ENCODE measurements around the gene ACSS1. TPM values are rescaled to one million over a fixed set of nuclear protein-coding genes. Genes with fewer than 3 reads are reported as not detected.

Gene ACSS1
- total RNA-seq, 1 donor = 1.4 TPM

GRCh38 chr20:24969186-24970029 is 88.5 kb downstream of the ACSS1 start:
- Histone ChIP-seq H3K27me3 (ENCODE audit: insufficient read depth, low read length) (no peaks in the 10 kb centered on the region), H4K20me1 (ENCODE audit: insufficient read depth, low read length) (no peaks in the 10 kb centered on the region), H3K4me3 (ENCODE audit: insufficient read depth, low read length) (no peak overlapping the region), H3K79me2 (ENCODE audit: insufficient read depth, low read length) (no peaks in the 10 kb centered on the region), H3K4me2 (ENCODE audit: insufficient read depth, low read length) (no peak overlapping the region), H3K36me3 (ENCODE audit: insufficient read depth, low read length) (peaks cover 56% of the 10 kb centered on the region), H3K4me1 (ENCODE audit: insufficient read depth, low read length) (no peaks in the 10 kb centered on the region), H2AFZ (ENCODE audit: low read length) (no peak overlapping the region), H3K9me3 (ENCODE audit: low read depth, low read length) (no peaks in the 10 kb centered on the region), H3K27ac (ENCODE audit: low read depth, low read length) (no peak overlapping the region)
- TF ChIP-seq CTCF (IDR thresholded peaks at IDR 0.05; ENCODE audit: extremely low read depth, low read depth, low read length) = no peak
- DNase-seq (ENCODE audit: insufficient read length, low spot score, missing footprints) = no peak

GRCh38 chr20:24968278-24968800 is 89.6 kb downstream of the ACSS1 start:
- no peaks in the 10 kb centered on the region for H4K20me1 ChIP-seq (ENCODE audit: insufficient read depth, low read length)
- H2AFZ ChIP-seq (ENCODE audit: low read length) = no peak overlapping the region
- DNase-seq (ENCODE audit: insufficient read length, low spot score, missing footprints) = no peak
- H3K9me3 ChIP-seq (ENCODE audit: low read depth, low read length) = no peaks in the 10 kb centered on the region
- H3K36me3 ChIP-seq (ENCODE audit: insufficient read depth, low read length) = peaks cover 59% of the 10 kb centered on the region
- H3K4me1 ChIP-seq (ENCODE audit: insufficient read depth, low read length) = no peaks in the 10 kb centered on the region
- no peak overlapping the region for H3K4me2 ChIP-seq (ENCODE audit: insufficient read depth, low read length)
- H3K4me3 ChIP-seq (ENCODE audit: insufficient read depth, low read length) = no peak overlapping the region
- TF ChIP-seq CTCF (IDR thresholded peaks at IDR 0.05; ENCODE audit: extremely low read depth, low read depth, low read length) = no peak
- H3K79me2 ChIP-seq (ENCODE audit: insufficient read depth, low read length) = no peaks in the 10 kb centered on the region
- no peaks in the 10 kb centered on the region for H3K27me3 ChIP-seq (ENCODE audit: insufficient read depth, low read length)
- H3K27ac ChIP-seq (ENCODE audit: low read depth, low read length) = no peak overlapping the region

GRCh38 chr20:24966317-24967012 is 91.5 kb downstream of the ACSS1 start:
- Histone ChIP-seq H3K4me1 (ENCODE audit: insufficient read depth, low read length) (no peaks in the 10 kb centered on the region), H2AFZ (ENCODE audit: low read length) (no peak overlapping the region), H3K9me3 (ENCODE audit: low read depth, low read length) (no peaks in the 10 kb centered on the region), H3K27ac (ENCODE audit: low read depth, low read length) (no peak overlapping the region), H3K27me3 (ENCODE audit: insufficient read depth, low read length) (no peaks in the 10 kb centered on the region), H3K4me3 (ENCODE audit: insufficient read depth, low read length) (no peak overlapping the region), H3K4me2 (ENCODE audit: insufficient read depth, low read length) (no peak overlapping the region), H3K36me3 (ENCODE audit: insufficient read depth, low read length) (peaks cover 56% of the 10 kb centered on the region), H4K20me1 (ENCODE audit: insufficient read depth, low read length) (no peaks in the 10 kb centered on the region), H3K79me2 (ENCODE audit: insufficient read depth, low read length) (no peaks in the 10 kb centered on the region)
- TF ChIP-seq CTCF (IDR thresholded peaks at IDR 0.05; ENCODE audit: extremely low read depth, low read depth, low read length) = no peak
- DNase-seq (ENCODE audit: insufficient read length, low spot score, missing footprints) = no peak
